Keratinocyte (primary cell): ENCODE measurements around the gene CASR.

ENCODE experiments used
- EZH2 ChIP-seq: IDR thresholded peaks from one replicate; pipeline ENCODE4 v1.6.1; 2012; ENCODE audit warnings: inconsistent platforms, mild to moderate bottlenecking, low read length, moderate library complexity
- TF ChIP-seq, protein P1 (sequence below), 3 experiments: IDR thresholded peaks in 1 of 3; conservative IDR thresholded peaks in 1 of 3; optimal IDR thresholded peaks in 1 of 3; 2 replicates in 2 of 3; 3 replicates in 1 of 3; pipeline versions ENCODE3 to v1.5.1; 2011; ENCODE audit warnings: low read length in 3 of 3, mild to moderate bottlenecking in 3 of 3, moderate library complexity in 2 of 3, control low read depth in 1 of 3, inconsistent platforms in 1 of 3; ENCODE audit not compliant: insufficient read depth in 2 of 3; ENCODE audit errors: extremely low read depth in 1 of 3

DNA sequence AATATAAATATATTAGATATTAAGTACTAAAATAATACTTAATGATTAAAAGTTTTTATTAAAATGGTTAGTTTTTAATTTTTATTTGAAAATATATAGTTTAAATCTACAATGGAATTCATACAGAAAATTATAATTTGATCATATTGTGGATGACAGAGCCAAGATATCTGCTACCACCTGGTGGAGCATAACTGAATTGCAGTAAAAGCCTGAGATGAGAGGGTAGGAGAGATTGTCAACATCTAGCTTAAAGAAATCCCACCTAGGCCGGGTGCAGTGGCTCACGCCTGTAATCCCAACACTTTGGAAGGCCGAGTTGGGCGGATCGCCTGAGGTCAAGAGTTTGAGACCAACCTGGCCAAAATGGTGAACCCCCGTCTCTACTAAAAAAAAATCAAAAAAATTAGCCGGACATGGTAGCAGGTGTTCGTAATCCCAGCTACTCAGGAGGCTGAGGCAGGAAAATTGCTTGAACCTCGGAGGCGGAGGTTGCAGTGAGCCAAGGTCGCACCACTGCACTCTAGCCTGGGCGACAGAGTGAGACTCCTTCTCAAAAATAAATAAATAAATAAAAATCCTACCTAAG, 116.5 kb downstream of the CASR start:
- TF ChIP-seq, protein P1, sequence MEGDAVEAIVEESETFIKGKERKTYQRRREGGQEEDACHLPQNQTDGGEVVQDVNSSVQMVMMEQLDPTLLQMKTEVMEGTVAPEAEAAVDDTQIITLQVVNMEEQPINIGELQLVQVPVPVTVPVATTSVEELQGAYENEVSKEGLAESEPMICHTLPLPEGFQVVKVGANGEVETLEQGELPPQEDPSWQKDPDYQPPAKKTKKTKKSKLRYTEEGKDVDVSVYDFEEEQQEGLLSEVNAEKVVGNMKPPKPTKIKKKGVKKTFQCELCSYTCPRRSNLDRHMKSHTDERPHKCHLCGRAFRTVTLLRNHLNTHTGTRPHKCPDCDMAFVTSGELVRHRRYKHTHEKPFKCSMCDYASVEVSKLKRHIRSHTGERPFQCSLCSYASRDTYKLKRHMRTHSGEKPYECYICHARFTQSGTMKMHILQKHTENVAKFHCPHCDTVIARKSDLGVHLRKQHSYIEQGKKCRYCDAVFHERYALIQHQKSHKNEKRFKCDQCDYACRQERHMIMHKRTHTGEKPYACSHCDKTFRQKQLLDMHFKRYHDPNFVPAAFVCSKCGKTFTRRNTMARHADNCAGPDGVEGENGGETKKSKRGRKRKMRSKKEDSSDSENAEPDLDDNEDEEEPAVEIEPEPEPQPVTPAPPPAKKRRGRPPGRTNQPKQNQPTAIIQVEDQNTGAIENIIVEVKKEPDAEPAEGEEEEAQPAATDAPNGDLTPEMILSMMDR (optimal IDR thresholded peaks at IDR 0.05 in 1 of 3, IDR thresholded peaks at IDR 0.05 in 1 of 3, conservative IDR thresholded peaks at IDR 0.05 in 1 of 3; ENCODE audit: extremely low read depth in 1 of 3, insufficient read depth in 2 of 3, low read length in 3 of 3), result peak; percentile 44 to 57 (median 52)
- TF ChIP-seq EZH2, result no peak
